Fibroblast of skin of left quadriceps (primary cell): ENCODE results near the gene PIEZO2.

Experiments used
- DNase-seq, 2 experiments: peaks; one replicate each; pipeline ENCODE4 v3.0.0-alpha.2; 2013; ENCODE audit warnings: low read depth in 2 of 2

PIEZO2 gene

DNA sequence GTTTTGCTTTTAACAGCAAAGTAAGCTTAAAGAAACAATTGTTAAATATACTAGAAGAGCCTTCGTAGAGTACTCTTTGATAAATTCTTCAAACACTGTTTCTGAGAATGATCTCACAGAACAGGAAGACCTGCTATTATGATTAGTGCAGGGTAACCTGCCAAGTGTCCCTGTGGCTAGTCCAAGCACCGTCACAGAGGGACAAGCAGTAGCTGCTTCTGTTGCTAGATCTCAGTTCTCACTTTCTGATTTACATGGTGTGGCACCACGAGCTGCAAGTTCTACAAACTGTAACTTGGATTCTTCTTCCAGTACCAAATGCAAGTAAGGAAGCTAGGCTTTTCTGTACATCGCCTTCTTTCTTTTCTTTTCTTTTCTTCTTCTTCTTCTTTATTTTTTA lies 121.5 kb downstream of the PIEZO2 start:
- no peak for DNase-seq

DNA sequence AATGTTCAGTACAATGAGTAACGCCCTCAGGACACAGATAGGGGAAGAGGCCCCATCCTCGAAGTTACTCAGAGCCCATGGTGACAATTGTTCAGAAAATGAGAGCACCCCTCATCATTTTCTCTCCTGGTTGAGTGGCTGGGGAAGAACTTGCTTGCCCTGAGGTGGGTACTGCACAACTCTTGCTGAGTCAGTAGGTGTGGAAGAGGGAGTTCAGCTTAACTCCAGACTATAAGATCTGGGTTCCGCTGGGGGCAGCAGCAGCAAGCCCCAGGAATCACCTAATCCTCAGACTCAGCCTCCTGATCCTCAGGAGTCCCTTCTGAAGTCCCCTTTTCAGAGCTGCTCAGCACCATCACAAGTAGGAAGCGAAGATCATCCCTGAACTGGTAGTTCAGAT lies 123.7 kb downstream of the PIEZO2 start:
- DNase-seq = no peak

DNA sequence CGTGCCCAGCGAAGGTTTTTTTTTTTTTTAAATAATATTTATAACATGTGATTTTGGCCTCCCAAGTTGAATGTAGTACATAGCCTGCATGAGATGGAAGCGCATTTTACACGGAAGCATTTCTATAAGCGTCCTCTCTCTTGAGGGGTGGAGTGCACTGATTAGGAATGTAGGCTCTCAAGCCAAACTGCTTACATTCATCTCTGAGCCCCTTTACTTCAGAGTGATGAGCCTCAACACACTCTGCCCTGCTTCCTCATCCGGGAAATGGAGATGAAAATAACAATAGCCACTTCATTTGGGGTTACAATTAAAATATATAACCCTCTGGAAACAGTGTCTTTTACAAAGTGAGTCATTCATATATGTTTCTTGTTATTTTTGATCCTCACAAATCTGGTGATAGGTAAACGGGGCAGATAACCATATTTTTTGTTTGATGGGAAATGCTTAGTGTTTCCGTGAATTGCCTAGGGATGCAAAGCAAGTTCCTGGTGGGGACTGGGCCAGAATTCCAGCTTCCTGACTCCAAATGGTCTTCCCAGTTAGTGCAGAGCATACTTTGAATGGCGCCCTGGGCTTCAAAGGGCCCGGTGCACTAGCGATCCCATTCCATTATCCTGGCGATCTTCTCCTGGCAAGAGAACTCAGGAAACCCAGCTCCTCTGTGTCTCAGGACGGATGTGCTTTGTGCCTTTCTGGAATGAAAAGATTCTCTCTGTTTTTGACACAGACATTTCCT lies 124.3 kb downstream of the PIEZO2 start:
- no peak for DNase-seq

DNA sequence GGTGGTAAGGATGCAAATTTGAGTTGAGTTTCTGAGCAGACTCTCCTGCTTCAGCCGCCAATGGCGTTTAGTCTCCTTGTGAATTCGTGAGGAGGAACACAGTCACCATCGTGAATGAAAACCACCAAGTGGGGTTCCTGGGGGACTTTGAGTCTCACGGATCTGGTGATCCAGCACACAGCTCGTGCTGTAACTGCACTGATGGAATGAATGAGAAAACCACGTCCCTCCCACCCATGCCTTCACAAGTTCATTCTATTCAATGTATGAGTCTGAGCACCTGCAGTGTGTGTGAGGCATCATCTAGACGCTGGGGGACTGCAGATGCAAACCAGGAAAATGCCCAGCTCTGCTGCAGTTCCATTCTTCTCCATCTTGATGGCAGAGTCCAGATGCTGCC lies 127.9 kb downstream of the PIEZO2 start:
- no peak for DNase-seq

DNA sequence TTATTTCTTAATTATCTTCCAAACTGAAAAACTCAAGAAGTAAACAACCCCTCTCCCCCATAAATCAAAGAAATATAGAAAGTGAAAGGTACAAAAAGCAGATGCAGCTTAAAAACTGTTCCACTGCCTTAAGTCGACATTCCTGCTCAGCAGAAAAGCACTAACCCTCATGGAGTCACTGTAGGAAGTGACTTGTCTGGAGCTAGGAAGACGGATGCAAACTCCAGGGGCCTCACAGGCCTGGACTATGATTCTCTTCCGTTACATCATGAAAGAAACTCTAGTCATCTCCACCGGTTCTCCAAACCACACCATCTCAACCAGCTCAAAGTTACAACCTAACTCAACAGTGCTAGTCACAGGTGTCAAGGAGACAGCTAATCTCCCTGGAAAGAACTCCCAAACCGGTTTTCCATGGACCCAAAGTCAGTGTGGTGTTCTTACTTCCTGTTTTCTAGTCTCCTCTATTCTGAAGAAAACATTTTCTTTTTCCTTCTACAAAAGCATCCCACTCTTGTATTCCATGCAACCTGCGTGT lies 128.4 kb downstream of the PIEZO2 start:
- DNase-seq = no peak

DNA sequence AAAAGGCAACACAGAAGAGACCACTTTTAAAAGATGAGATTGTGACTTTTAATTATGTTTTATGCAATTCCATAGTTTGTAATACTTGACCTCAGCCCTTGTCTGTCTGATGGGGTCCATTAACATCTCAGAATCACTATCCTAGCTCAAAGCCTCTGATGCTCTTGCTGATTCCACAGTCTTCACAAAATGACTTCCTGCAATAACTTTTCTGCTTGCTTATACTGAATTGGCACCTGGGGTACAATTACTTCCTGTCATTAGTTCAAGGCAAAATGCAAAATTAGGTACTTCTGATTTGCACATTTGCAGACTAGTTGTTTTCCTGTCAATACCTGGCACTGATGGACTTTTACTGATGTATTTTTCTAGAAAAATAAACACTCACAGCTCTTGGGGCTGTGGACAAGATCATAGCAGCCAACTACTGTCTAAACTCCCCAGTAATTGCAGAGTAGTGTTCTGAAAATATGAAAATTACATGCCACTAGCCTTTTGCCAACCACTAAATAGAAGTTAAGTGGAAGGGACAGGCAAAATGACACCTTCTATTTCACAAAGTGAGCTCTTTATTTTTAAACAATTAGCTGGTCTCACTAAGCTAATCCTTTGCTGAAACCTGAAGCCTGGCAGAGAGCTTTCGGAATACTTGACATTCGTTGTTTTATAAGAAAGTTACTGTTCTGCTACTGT lies 129.1 kb downstream of the PIEZO2 start:
- no peak for DNase-seq

DNA sequence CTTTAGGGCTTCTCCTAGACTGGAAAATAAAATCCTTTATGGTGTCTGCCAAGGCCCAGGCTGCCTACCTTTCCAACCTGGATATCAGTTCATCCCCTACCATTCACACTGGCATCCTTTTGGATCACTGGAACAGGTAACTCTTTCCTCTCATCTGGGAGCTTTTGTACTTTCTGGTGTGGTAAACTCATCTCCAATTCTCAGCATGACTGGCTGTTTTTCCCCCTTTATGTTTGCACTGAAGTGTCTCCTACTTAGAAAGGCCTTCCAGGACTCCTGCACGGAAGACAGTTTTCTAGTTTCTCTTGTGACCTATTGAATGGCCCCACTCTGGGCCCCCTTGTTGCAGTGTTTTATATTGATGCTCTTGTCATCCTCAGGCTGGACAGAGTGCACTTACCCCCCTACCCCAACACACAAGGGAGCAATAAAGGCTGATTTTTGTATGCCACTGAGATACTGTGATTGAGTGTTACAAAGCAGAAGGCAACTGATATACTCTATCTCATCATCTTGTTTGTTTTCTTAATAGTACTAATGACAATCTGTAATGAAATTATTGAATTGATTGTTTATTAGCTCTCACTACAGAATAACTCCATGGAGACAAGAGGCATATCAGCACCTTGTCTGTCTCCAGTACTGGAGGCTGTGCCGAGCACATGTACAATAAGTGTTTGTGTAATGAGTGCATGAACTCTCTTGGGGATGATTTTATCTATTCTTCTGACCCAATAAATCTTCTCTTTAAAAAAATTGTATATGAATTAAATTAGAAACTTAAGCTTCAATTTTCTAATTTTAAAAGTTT lies 129.9 kb downstream of the PIEZO2 start:
- DNase-seq = no peak

DNA sequence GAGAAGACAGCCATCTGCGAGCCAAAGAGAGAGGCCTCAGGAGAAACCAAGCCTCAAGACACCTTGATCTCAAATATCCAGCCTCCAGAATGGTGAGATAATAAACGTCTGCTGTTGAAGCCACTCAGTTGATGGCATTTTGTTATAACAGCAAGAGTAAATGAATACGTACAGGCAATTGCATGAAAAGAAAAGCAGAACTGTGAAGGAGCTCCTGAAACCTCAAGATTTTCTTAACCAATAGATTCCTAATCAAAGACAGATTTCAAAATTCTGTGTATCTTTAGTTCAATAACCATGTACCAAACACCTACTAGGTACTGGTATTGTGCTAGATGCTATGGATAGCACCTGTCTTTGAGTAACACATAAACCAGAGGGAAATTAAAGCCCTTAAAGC lies 139.5 kb downstream of the PIEZO2 start:
- no peak for DNase-seq

DNA sequence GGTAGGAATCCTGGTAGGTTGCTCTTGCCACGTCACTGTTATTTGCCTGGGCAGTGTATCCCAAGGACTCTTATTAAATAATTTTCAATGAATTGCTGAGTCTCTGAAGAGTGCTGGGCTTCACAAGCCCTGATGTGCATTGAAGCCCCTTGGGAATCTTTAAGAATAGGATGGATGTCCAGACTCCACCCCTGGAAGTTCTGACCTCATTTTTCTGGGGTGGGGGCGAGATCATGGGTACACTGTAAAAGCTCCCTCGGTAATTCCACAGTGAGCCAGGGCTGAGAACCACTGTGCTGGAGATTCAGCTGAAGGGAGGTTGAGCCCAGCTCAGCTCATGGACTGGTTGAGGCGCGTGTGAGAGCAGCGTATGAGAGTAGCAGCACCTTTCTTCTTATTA lies 140.2 kb downstream of the PIEZO2 start:
- DNase-seq = no peak

DNA sequence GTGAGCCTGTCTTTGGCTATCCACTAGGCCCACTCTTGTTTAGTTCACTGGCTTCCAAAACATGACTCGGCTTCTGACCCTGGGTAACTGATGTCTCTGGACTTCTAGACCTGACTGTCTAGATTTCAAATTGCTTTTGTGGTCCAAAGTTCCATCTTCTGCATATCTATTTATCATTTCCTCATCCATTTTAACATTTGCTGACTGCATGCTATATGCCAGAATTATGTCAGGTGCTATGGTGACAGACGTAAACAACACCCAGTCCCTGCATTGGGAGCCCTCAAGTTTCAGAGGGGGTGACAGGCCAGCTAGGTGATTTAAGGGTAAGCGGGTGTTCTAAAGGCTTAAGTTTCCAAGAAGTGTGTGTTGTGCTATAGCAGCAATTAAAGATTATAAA lies 140.9 kb downstream of the PIEZO2 start:
- no peak for DNase-seq

DNA sequence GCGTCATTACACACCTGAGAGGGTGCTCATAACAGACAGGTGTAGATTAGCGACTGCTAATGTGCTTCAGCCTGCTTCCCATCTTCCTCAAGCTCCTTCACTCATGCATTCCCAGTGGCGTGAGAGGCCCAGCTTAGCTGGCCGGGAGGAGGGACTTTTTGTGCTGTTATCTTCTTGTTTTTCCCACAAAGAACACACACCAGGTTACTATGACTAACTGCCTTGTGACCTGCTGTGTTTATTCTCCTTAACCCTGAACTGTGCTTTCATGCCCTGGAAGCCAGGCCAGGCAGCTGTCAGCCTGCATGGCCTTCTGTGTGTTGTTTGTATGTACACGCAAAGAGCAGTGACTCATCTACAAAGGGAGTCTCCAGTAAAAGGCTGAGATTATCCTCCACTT lies 143.8 kb downstream of the PIEZO2 start:
- no peak for DNase-seq

DNA sequence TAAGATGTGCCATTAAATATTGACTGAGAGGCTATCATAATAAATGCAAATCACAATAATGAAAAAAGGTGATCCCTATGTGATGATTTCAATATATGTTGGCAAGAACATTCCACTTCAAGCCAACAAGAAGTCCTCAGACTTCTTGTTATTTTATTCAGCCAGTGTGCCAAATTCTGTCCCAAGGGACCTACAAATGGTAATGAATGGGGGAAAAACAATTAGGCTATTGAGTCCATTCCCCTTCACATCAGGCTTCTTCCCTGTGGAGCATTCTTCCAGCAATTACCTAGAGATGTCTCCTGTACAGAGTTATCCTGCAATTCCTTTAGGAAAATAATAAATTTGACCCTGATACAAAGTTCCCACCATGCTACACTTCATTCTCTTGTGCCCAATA lies 144.4 kb downstream of the PIEZO2 start:
- no peak for DNase-seq

DNA sequence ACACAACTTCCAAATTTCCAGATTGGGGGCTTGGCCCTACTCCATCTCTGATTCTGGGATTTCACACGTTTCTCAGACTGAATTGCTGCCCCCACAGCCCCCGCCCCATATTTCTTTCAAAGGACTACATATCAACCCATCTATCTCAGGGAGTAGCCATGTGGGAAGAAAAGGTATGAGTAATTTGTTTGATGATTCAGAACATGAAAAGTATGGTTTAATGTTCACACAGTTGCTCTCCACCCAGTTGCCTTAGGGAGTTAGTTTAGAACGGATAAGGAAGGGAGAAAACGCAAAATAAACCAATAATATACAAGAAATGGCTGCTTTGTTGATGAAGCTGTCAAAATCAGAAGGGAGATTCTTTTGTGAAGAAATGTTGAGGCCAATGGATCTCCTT lies 145.1 kb downstream of the PIEZO2 start:
- DNase-seq = no peak

DNA sequence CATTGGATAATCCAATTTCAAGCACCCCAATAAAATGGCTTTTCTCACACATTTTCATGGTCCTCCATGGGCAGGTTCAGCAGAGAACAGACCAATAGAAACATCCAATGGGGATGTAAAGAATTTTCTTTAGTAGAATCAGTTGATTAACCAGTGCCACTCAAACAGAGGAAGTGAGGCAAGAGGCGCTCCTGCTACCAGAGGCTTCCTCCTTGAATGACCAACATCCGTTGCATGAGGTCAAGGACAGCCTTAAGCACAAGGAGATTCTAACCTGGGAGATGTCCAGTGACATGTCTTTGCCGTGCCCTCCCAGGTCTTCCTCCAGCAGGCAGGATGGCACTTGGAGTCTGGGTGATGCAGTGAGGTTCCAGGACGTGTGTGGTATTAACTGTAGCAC lies 146.6 kb downstream of the PIEZO2 start:
- no peak for DNase-seq

DNA sequence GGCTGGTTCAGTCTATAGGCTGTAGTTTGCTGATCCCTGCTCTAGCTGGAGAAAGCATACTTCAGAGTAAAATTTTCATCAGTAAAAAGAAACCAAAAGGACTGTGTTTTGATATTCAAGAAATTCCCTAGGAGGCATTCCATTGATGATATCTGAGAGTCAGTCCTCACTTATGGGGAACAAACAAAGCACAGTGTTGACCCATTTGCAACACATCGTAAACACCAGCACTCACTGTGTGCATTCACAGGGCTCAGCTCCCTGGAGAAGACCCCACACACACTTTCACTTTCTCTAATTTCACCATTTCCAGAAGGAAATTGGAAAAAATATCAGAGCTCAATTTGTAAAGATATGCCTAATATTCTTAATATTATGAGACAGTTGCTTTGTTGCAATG lies 147.1 kb downstream of the PIEZO2 start:
- no peak for DNase-seq

DNA sequence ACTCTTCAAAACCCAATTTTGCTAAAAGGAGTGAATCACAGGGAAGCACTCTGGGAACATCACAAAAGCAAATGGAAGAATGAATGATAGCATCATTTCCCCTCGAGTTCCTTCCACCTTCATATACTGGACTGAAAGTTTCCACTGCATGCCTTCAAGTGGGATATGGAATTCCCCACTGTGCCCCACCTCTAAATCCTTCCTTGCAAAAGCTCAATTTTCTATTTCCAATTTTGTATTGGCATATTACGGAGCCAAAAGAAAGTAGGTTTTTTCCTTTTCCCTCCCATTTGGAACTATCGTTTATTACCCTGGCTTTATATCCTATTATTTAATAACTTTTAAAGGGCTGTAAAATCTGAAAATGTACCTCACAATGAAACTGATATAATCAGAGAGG lies 149.3 kb downstream of the PIEZO2 start:
- no peak for DNase-seq

DNA sequence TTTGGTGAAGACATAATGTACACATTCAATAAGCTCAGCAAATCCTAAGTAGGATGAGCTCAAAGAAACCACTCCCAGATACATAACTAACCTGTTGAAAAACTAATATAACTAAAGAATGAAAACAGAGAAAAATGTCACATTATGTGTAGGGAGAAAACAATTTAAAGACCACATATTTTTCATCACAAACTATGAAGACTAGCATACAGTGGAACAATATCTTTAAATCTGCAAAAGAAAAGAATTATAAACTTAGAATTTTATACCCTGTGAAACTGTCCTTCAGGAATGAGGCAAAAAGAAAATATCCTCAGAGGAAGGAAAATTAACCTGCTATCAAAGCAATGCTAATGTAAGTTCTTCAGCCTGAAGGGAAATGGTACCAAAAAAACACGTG lies 151.5 kb downstream of the PIEZO2 start:
- DNase-seq = no peak

DNA sequence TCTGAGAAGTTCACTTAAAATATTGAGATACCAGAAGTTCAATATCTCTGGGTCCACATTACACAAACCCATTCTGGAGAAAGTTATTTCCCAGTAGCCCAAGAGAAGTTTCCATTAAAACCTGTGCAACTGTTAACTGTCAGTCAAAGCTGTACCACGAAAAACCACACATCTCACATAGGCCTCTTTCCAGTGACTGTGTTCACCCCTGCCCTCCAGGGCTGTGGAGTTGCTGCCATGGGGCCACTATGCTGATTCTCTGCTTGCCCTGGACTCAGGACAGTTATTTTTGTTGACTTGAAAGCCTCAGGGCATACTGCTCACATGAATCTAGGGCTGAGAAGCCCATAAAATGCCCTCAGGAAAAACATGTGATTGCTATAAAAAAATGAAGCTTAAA lies 153.8 kb downstream of the PIEZO2 start:
- DNase-seq = no peak

DNA sequence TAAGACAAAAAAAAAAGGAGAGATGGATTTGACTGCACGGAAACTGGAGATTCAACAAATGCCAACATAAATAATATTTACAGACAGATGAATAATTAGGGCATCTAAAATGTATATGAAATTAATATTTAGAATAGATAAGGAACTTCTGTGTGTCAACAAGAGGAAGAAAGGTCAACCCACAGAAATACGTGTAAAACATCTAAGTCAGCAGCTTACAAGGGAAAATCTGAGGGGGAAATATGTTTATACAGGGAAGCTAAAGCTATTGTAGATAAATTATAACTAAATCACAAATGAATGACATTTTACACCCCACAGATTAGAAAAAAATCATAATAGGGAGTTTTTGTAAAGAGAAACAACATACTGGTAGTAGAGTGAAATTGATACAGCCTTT lies 159.9 kb downstream of the PIEZO2 start:
- DNase-seq = no peak

DNA sequence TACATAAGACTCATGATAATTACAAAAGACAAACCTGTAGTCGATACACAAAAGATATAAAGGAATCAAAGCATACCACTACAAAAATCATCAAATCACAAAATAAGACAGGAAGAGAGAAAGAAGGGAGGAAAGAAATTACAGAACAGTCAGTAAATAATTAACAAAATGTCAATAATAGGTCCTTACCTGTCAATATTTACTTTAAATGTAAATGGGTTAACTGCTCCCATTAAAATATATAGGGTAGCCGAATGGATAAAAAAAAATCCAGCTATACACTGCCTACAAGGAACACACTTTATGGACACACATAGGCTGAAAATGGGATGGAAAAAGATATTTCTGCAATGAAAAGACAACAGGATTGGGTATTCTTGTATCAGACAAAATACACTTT lies 163.7 kb downstream of the PIEZO2 start:
- DNase-seq = no peak

DNA sequence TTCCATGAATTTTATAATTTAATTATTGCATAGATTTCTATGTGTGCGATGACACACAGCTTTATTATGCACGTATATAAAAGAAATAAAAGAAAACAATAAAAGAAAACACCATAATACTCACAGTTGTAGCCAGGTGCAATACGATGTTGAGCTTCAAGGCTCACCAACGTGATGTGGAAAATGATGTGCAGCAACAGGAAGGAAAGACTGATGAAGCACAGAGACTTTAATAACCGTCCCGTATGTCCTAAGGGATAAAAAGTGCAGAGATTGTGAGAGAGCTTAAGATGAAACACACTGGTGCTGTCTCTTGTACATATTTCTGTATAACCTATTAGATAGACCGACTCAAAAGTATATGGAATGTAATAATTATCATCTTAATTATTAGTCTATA lies 170.0 kb downstream of the PIEZO2 start:
- DNase-seq = no peak

DNA sequence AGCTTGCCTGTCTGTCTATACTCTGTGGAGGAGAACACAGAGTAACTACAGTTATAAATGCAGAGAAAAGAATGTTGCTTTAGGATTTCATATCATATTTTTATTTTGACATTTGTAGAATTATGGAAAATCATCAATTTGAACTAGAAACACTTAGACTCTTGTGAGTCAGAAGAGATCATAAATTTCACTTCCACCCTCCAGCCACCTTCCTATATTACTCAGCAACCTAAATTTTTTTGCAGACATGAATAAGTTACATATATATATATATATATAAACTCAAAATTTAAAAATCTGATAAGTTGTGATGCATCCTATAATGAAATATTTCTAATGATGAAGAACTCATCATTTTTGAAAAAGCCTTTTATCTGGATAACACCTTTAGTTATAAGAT lies 172.3 kb downstream of the PIEZO2 start:
- no peak for DNase-seq
